GM19328 (cell line): ENCODE results near the gene FUT4.

ENCODE experiments used
- ATAC-seq: cut with Tn5 transposase; IDR thresholded peaks from one replicate; pipeline ENCODE4 v1.9.1; 2021; ENCODE audit warnings: mild to moderate bottlenecking, moderate library complexity; ENCODE audit not compliant: unreplicated experiment

Gene FUT4

DNA sequence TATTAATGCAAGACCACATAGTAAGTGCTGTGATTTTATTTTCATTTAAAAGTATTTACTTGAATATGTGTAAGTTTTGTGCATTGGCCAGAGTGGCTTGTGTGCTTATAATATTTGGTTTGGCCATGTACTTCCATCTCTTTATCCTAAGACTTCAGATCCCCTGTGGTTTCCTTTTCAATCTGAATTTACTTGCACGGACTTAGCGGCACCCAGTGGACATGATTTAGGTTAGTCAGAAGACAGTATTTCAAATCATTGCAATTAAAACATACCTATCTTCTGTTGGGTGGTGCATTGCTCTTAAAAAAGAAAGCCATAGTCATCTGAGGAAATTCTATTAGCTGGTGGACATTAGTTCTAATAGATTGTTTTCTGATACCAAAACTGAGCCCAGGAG, 54.2 kb downstream of the FUT4 start:
- no peak for ATAC-seq
